ENCODE data around the gene TP53RK. TPM values are rescaled to one million over a fixed set of nuclear protein-coding genes. Genes with fewer than 3 reads are reported as not detected.
A peak's percentile ranks its signal among the peaks of the same experiment; 100 is the strongest.

TP53RK gene
- total and polyA plus RNA-seq, 2 of the 13 experiments (the other 11 are each of a cell fraction or from before 2014, with no cell fraction given): 12.9 to 25.5 TPM

- TF ChIP-seq TBP (CRISPR knock-in tag; IDR thresholded peaks at IDR 0.05) (no peak), TMF1 (CRISPR knock-in tag; IDR thresholded peaks at IDR 0.05; ENCODE audit: low read depth) (no peak), GATAD2A (CRISPR knock-in tag; IDR thresholded peaks at IDR 0.05) (0 out of 2 replicates have a peak, but pooled peaks have one; percentile 8), ZNF235 (CRISPR knock-in tag; IDR thresholded peaks at IDR 0.05; ENCODE audit: borderline replicate concordance) (no peak), MAX (IDR thresholded peaks at IDR 0.05) (no peak), HNRNPLL (IDR thresholded peaks at IDR 0.05; ENCODE audit: low read depth, low read length, poor library complexity, severe bottlenecking) (no peak), NFIB (CRISPR knock-in tag; IDR thresholded peaks at IDR 0.05; ENCODE audit: borderline replicate concordance) (no peak), LRRFIP1 (CRISPR knock-in tag; conservative IDR thresholded peaks at IDR 0.05) (no peak), FOXP1 (IDR thresholded peaks at IDR 0.05) (no peak), FOXP1 (CRISPR knock-in tag; IDR thresholded peaks at IDR 0.05) (no peak), ZNF124 (CRISPR knock-in tag; IDR thresholded peaks at IDR 0.05) (no peak), ZFAT (CRISPR knock-in tag; conservative IDR thresholded peaks at IDR 0.05) (no peak), PRDM4 (CRISPR knock-in tag; IDR thresholded peaks at IDR 0.05; ENCODE audit: borderline replicate concordance) (peak; percentile 96), HNF4G (IDR thresholded peaks at IDR 0.05; ENCODE audit: borderline replicate concordance, low read depth, low read length) (peak; percentile 74), HNF4G (CRISPR knock-in tag; IDR thresholded peaks at IDR 0.05; ENCODE audit: borderline replicate concordance, low read depth) (no peak), ZMAT5 (CRISPR knock-in tag; IDR thresholded peaks at IDR 0.05; ENCODE audit: borderline replicate concordance, low read depth) (no peak), ZFX (CRISPR knock-in tag; IDR thresholded peaks at IDR 0.05; ENCODE audit: low read depth) (no peak), ZNF597 (CRISPR knock-in tag; IDR thresholded peaks at IDR 0.05) (no peak), PHF8 (CRISPR knock-in tag; IDR thresholded peaks at IDR 0.05) (peak; percentile 21; the same call in 1 of the 2 replicates), PRMT3 (CRISPR knock-in tag; IDR thresholded peaks at IDR 0.05; ENCODE audit: borderline replicate concordance, low read depth) (no peak), ZNF20 (CRISPR knock-in tag; IDR thresholded peaks at IDR 0.05) (no peak), ZNF563 (CRISPR knock-in tag; IDR thresholded peaks at IDR 0.05) (no peak)
- TF ChIP-seq, protein P1, sequence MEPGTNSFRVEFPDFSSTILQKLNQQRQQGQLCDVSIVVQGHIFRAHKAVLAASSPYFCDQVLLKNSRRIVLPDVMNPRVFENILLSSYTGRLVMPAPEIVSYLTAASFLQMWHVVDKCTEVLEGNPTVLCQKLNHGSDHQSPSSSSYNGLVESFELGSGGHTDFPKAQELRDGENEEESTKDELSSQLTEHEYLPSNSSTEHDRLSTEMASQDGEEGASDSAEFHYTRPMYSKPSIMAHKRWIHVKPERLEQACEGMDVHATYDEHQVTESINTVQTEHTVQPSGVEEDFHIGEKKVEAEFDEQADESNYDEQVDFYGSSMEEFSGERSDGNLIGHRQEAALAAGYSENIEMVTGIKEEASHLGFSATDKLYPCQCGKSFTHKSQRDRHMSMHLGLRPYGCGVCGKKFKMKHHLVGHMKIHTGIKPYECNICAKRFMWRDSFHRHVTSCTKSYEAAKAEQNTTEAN (CRISPR knock-in tag; conservative IDR thresholded peaks at IDR 0.05): no peak
Observed at GRCh38 chr20:46649965-46650542, 39.2 kb downstream of the TP53RK start (continued).

All from HepG2 (cell line).